Measurements from ENCODE around the gene PDE4D. TPM values are rescaled to one million over a fixed set of nuclear protein-coding genes. Genes with fewer than 3 reads are reported as not detected.

PDE4D gene
- total and polyA plus RNA-seq, 10 of the 15 experiments (the other 5 are each of a cell fraction or from before 2014, with no cell fraction given) = 0.87 to 4.1 (median 2.2) TPM

GRCh38 chr5:59765446-59765845, 128.1 kb downstream of the PDE4D start (continued):
- TF ChIP-seq ZSCAN29 (IDR thresholded peaks at IDR 0.05) = no peak
- TF ChIP-seq ZZZ3 (IDR thresholded peaks at IDR 0.05; ENCODE audit: control insufficient read depth, insufficient read length, low read depth) = no peak
- TF ChIP-seq CBX3 (IDR thresholded peaks at IDR 0.05; ENCODE audit: borderline replicate concordance, low read depth) = no peak
- no peak for TF ChIP-seq ZNF207 (IDR thresholded peaks at IDR 0.05; ENCODE audit: borderline replicate concordance)

DNA sequence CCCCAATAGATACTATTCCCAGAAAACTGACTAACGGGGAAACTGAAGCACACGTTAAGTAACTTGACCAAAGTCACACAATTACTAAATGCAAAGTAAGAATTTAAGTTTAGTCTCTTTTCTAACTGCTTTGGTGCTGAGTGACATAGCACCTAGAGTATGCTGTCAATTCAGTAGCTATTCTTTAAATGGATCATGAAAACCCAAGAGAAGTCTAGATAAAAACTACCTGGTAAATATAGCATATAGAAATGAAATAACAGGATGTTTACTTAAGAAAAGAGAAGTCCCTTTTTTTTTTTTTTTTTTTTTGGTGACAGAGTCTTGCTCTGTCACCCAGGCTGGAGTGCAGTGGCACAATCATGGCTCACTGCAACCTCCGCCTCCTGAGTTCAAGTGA, 129.2 kb downstream of the PDE4D start:
- ChIA-PET POLR2A (interaction anchor here (0.7 kb wide), 1 partner anchor 10 kb away, joined by 3 read pairs; no protein-coding TSS in a partner anchor), CTCF (interaction anchor here (1.3 kb wide), 1 partner anchor 35 kb away, joined by 3 read pairs; no protein-coding TSS in a partner anchor)

More for the DNA sequence above, 129.2 kb downstream of the PDE4D start:
- TF ChIP-seq, protein P1, sequence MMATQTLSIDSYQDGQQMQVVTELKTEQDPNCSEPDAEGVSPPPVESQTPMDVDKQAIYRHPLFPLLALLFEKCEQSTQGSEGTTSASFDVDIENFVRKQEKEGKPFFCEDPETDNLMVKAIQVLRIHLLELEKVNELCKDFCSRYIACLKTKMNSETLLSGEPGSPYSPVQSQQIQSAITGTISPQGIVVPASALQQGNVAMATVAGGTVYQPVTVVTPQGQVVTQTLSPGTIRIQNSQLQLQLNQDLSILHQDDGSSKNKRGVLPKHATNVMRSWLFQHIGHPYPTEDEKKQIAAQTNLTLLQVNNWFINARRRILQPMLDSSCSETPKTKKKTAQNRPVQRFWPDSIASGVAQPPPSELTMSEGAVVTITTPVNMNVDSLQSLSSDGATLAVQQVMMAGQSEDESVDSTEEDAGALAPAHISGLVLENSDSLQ (IDR thresholded peaks at IDR 0.05) = peak; percentile 46
- TF ChIP-seq NFIC (IDR thresholded peaks at IDR 0.05; ENCODE audit: low read depth, low read length) = no peak
- TF ChIP-seq MEF2A (IDR thresholded peaks at IDR 0.05; ENCODE audit: insufficient read depth, low read depth, low read length) = 0 out of 2 replicates have a peak, but pooled peaks have one; percentile 26
- no peak for TF ChIP-seq CREB1 (IDR thresholded peaks at IDR 0.05; ENCODE audit: low read depth)
- Histone ChIP-seq H3K27me3 (replicated peaks in 1 of 2; ENCODE audit: control insufficient read depth in 2 of 2, insufficient read depth in 2 of 2, low read length in 1 of 2) (peaks cover 2 to 16% of the 10 kb centered on the region in 2 experiments; a peak in 3 of 4 replicates), H3K9ac (ENCODE audit: control insufficient read depth, insufficient read depth, low read length) (no peak overlapping the region), H3K4me2 (ENCODE audit: control insufficient read depth, insufficient read depth) (no peak overlapping the region), H3K9me3 (replicated peaks; ENCODE audit: control insufficient read depth, insufficient read depth, low read length) (no peaks in the 10 kb centered on the region), H2AFZ (ENCODE audit: control insufficient read depth, low read depth, low read length) (no peak overlapping the region), H3K4me3 (no peak overlapping the region), H3K36me3 (ENCODE audit: control insufficient read depth in 2 of 2, insufficient read depth in 2 of 2, low read length in 1 of 2) (no peaks in the 10 kb centered on the region), H3K4me1 (ENCODE audit: control insufficient read depth, insufficient read depth, low read length) (no peaks in the 10 kb centered on the region), H4K20me1 (ENCODE audit: control insufficient read depth, insufficient read depth) (no peaks in the 10 kb centered on the region), H3K79me2 (ENCODE audit: control insufficient read depth, insufficient read depth, low read length) (no peaks in the 10 kb centered on the region), H3K27ac (ENCODE audit: control insufficient read depth, insufficient read depth) (no peak overlapping the region)
- FAIRE-seq = no peak
- SMC1A ChIA-PET (ENCODE audit: uncharacterized antibody, unreplicated experiment) = interaction anchor here (0.7 to 1.3 kb wide), 4 partner anchors 8 to 65 kb away, joined by 3 read pairs; no protein-coding TSS in a partner anchor
- RAD21 ChIA-PET (ENCODE audit: unreplicated experiment) = interaction anchor here (1.0 kb wide), 1 partner anchor 8 kb away, joined by 3 read pairs; no protein-coding TSS in a partner anchor
- in situ Hi-C loops (cut with MboI) = no loop called here
- intact Hi-C loops (cut with micrococcal nuclease; ENCODE audit: unreplicated experiment) = no loop called here
- no peak for DNase-seq (ENCODE audit: low read depth, low spot score)
- ATAC-seq = no peak
- no TSS peak for BruUV-seq (replicated peaks)
- WGBS (ENCODE audit: insufficient coverage, insufficient replicate concordance, low lambda C conversion rate, missing lambda C conversion rate) = 0% methylated on average over 3 of the region's 3 CpGs

Measured in GM12878 (cell line).